CD4-positive, CD25-positive, alpha-beta regulatory T cell (primary cell): Measurements from ENCODE around the gene SH3RF2. TPM values are rescaled to one million over a fixed set of nuclear protein-coding genes. Genes with fewer than 3 reads are reported as not detected.

Experiments
- ATAC-seq, 2 donors: fragments of 150-1000 bp; cut with Tn5 transposase; one replicate each; pipeline ENCODE4 v1.10.0; 2021; ENCODE audit warnings: low read depth in 2 of 2, moderate number of reproducible peaks in 2 of 2, moderate library complexity in 1 of 2
- DNase-seq, 3 donors: peaks; one replicate each; pipeline versions ENCODE4 v3.0.0 to v3.0.0-alpha.2; 2012 to 2022; ENCODE audit warnings: mixed read lengths in 1 of 3
- H3K27ac ChIP-seq: one replicate; pipeline ENCODE4 v1.7.0; 2013; ENCODE audit warnings: mild to moderate bottlenecking, low read length; ENCODE audit not compliant: insufficient read depth, poor library complexity, severe bottlenecking
- H3K27me3 ChIP-seq: one replicate; pipeline ENCODE4 v1.7.0; 2013; ENCODE audit warnings: low read length; ENCODE audit not compliant: control insufficient read depth, insufficient read depth
- H3K36me3 ChIP-seq: one replicate; pipeline ENCODE4 v1.7.0; 2013; ENCODE audit warnings: mild to moderate bottlenecking, low read length, moderate library complexity; ENCODE audit not compliant: control insufficient read depth, insufficient read depth
- H3K4me1 ChIP-seq: 2 replicates; pipeline ENCODE4 v1.7.0; 2013; ENCODE audit warnings: mild to moderate bottlenecking, low read length; ENCODE audit not compliant: insufficient read depth, control insufficient read depth, poor library complexity, severe bottlenecking
- H3K4me3 ChIP-seq: one replicate; pipeline ENCODE4 v1.7.0; 2013; ENCODE audit warnings: low read depth, mild to moderate bottlenecking, low read length, moderate library complexity
- H3K9me3 ChIP-seq, 2 experiments: 1 replicate in 1 of 2; 2 replicates in 1 of 2; pipeline ENCODE4 v1.7.0; 2013; ENCODE audit warnings: low read length in 2 of 2, mild to moderate bottlenecking in 1 of 2, moderate library complexity in 1 of 2; ENCODE audit not compliant: control insufficient read depth in 2 of 2
- H3K27ac Mint-ChIP-seq, 3 donors: one replicate each; pipeline ENCODE4 v1.8.0; 2020 to 2022; ENCODE audit warnings: mild to moderate bottlenecking in 3 of 3, mixed read lengths in 3 of 3, moderate library complexity in 2 of 3
- H3K27me3 Mint-ChIP-seq: one replicate; pipeline ENCODE4 v1.8.0; 2022; ENCODE audit warnings: mild to moderate bottlenecking, mixed read lengths
- H3K36me3 Mint-ChIP-seq: one replicate; pipeline ENCODE4 v1.8.0; 2020; ENCODE audit warnings: mixed read lengths
- H3K4me1 Mint-ChIP-seq, 4 donors: one replicate each; pipeline ENCODE4 v1.8.0; 2020 to 2022; ENCODE audit warnings: mixed read lengths in 4 of 4, mild to moderate bottlenecking in 1 of 4
- H3K4me3 Mint-ChIP-seq, 4 donors: one replicate each; pipeline ENCODE4 v1.8.0; 2020 to 2022; ENCODE audit warnings: mild to moderate bottlenecking in 4 of 4, mixed read lengths in 4 of 4, moderate library complexity in 3 of 4
- H3K9me3 Mint-ChIP-seq, 7 donors: one replicate each; pipeline ENCODE4 v1.8.0; 2020 to 2022; ENCODE audit warnings: mixed read lengths in 7 of 7, mild to moderate bottlenecking in 3 of 7, moderate library complexity in 2 of 7
- polyA plus RNA-seq, 4 donors: library from polyadenylated mRNA; unstranded; fragments of 300-500 nt; fragmentation: Illumina TruSeq; gene quantifications; one replicate each; pipeline ENCODE4 v1.2.3, GENCODE V29; 2021
- total RNA-seq: library from RNA; stranded (reverse); gene quantifications from one replicate; pipeline ENCODE4 v1.2.3, GENCODE V29; 2022

Gene SH3RF2
- total and polyA plus RNA-seq, 5 donors from 2014 or later, result 0.52 to 4.5 (median 0.70) TPM; not detected in 1

GRCh38 chr5:145981589-145982571 lies 45.5 kb downstream of the SH3RF2 start:
- Mint-ChIP-seq H3K4me3 (no peak overlapping the region), H3K4me1 (no peaks in the 10 kb centered on the region), H3K27ac (no peak overlapping the region), H3K9me3 (peaks cover 0 to 2% (median 0%) of the 10 kb centered on the region in 7 donors), H3K36me3 (no peaks in the 10 kb centered on the region), H3K27me3 (no peaks in the 10 kb centered on the region)
- Histone ChIP-seq H3K4me3 (no peak overlapping the region), H3K4me1 (no peaks in the 10 kb centered on the region), H3K36me3 (no peaks in the 10 kb centered on the region), H3K27me3 (no peaks in the 10 kb centered on the region), H3K27ac (no peak overlapping the region), H3K9me3 (no peaks in the 10 kb centered on the region)
- DNase-seq (no peak), ATAC-seq (no peak)

DNA sequence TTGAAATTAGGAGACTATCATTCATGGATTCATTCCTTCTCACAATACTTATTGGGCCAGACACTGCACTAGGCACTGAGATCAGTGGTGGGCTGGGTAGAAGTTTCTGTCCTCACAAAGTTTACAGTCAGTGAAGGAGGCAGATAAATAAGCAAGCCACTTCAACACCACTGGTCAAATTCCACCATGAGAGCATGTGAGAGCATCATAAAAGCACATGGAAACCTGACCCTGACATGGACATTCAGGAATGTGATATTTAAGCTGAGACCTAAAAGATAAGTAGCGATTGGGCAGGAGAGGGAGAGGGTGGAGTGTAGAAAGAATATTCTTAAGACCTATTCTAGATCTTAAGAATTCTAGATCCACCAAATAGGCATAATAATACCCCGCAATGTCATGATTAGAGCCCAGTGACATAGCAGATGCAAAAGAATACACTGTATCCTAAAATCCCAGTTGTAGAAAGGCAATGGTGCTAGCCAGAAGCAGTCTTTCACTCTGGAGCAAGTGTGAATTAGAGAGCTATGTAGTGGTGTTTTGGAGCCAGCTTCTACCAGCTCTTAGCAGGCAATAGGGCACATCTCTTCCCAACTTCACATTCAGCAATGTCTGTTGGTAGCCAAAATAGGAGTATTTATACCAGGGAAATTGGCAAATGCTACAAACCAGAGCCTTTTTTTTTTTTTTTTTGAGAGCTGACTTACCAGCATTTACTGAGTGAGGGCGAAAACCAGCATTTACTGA lies 46.4 kb downstream of the SH3RF2 start:
- Mint-ChIP-seq H3K4me3 (no peak overlapping the region), H3K4me1 (no peaks in the 10 kb centered on the region), H3K9me3 (peaks cover 0 to 2% (median 0%) of the 10 kb centered on the region in 7 donors), H3K27me3 (no peaks in the 10 kb centered on the region), H3K36me3 (no peaks in the 10 kb centered on the region), H3K27ac (no peak overlapping the region)
- DNase-seq (no peak), ATAC-seq (no peak)
- H3K9me3 ChIP-seq, result no peaks in the 10 kb centered on the region
- no peak overlapping the region for H3K4me3 ChIP-seq
- no peaks in the 10 kb centered on the region for H3K4me1 ChIP-seq
- no peaks in the 10 kb centered on the region for H3K36me3 ChIP-seq
- no peaks in the 10 kb centered on the region for H3K27me3 ChIP-seq
- no peak overlapping the region for H3K27ac ChIP-seq

- Histone ChIP-seq H3K4me3 (no peak overlapping the region), H3K4me1 (no peaks in the 10 kb centered on the region), H3K27ac (no peak overlapping the region), H3K36me3 (no peaks in the 10 kb centered on the region), H3K9me3 (no peaks in the 10 kb centered on the region), H3K27me3 (no peaks in the 10 kb centered on the region)
- no peak for DNase-seq
- Mint-ChIP-seq H3K9me3 (no peaks in the 10 kb centered on the region), H3K27ac (no peak overlapping the region), H3K4me1 (no peaks in the 10 kb centered on the region), H3K4me3 (no peak overlapping the region), H3K27me3 (no peaks in the 10 kb centered on the region), H3K36me3 (no peaks in the 10 kb centered on the region)
- no peak for ATAC-seq
Observed at GRCh38 chr5:145983446-145983845, 47.1 kb downstream of the SH3RF2 start.

DNA sequence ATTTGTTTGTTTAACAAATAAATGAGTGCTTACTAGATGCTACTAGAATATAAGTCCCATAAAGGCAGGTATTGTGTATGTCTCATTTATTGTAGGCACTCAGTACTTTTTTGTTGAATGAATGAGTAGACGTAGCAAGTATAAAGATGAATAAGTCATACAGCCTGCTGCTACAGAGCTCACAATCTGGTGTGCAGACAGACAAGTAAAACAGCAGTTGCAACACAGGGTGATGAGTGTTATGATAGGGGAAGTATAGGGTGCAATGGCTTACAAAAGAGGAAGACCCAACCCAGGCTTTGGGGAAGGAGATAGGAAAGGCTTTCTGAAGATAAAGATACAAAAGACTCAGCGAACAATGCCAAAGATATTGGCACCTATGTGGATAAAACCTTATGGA lies 47.7 kb downstream of the SH3RF2 start:
- no peaks in the 10 kb centered on the region for H3K27me3 ChIP-seq
- no peaks in the 10 kb centered on the region for H3K36me3 ChIP-seq
- H3K4me1 Mint-ChIP-seq, result no peaks in the 10 kb centered on the region
- no peaks in the 10 kb centered on the region for H3K9me3 ChIP-seq
- H3K4me3 Mint-ChIP-seq, result no peak overlapping the region
- H3K27ac ChIP-seq, result no peak overlapping the region
- no peak overlapping the region for H3K4me3 ChIP-seq
- no peak overlapping the region for H3K27ac Mint-ChIP-seq
- no peaks in the 10 kb centered on the region for H3K36me3 Mint-ChIP-seq
- DNase-seq, result no peak
- no peaks in the 10 kb centered on the region for H3K9me3 Mint-ChIP-seq
- H3K27me3 Mint-ChIP-seq, result no peaks in the 10 kb centered on the region
- H3K4me1 ChIP-seq, result no peaks in the 10 kb centered on the region
- ATAC-seq, result no peak

DNA sequence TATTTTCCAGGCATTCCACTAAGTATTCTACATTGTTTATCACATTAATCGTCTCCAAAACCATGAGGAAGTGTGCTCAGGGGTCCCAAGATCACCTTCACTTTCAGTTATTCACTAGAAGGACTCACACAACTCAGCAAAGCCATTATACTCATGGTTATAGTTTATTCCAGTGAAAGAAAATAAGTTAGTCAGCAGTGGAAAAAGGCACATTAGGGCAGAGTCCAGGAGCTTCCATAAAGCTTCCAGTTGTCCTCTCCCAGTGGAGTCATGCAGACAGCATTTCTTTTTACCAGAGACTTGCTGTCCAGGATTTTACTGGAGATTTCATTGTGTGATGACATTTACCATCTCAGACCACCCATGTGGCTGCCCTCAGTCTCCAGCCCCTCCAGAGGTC lies 51.5 kb downstream of the SH3RF2 start:
- H3K4me3 Mint-ChIP-seq, result no peak overlapping the region
- Histone ChIP-seq H3K4me3 (no peak overlapping the region), H3K36me3 (no peaks in the 10 kb centered on the region), H3K9me3 (no peaks in the 10 kb centered on the region), H3K4me1 (no peaks in the 10 kb centered on the region), H3K27ac (no peak overlapping the region), H3K27me3 (no peaks in the 10 kb centered on the region)
- DNase-seq, result no peak
- H3K27ac Mint-ChIP-seq, result no peak overlapping the region
- no peaks in the 10 kb centered on the region for H3K4me1 Mint-ChIP-seq
- H3K9me3 Mint-ChIP-seq, result peaks cover 0 to 5% (median 2%) of the 10 kb centered on the region in 7 donors
- peaks cover 4% of the 10 kb centered on the region for H3K36me3 Mint-ChIP-seq
- ATAC-seq, result no peak
- no peaks in the 10 kb centered on the region for H3K27me3 Mint-ChIP-seq

DNA sequence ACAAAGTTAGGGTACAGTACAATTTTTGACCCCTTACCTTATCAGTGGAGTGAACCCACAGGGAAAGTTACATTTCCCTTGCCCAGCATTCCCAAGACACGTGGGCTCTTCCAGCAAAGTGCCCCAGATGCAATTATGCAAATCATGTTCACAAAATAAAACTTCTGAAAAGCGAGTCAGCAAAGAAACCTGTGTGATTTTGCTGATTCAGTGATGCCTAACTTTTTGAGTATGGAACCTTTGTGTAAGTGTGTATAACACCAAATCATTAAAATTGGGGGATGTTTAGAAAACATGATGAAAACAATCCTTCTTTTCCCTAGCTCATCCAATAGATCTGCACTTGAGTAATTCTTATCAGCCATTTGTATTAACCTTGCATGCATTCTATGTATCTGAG lies 52.6 kb downstream of the SH3RF2 start:
- H3K27me3 Mint-ChIP-seq, result no peaks in the 10 kb centered on the region

GRCh38 chr5:145989428-145989827 lies 53.0 kb downstream of the SH3RF2 start:
- Histone ChIP-seq H3K27ac (no peak overlapping the region), H3K27me3 (no peaks in the 10 kb centered on the region), H3K9me3 (peaks cover 0 to 1% of the 10 kb centered on the region in 2 experiments), H3K4me3 (no peak overlapping the region), H3K36me3 (no peaks in the 10 kb centered on the region), H3K4me1 (no peaks in the 10 kb centered on the region)
- ATAC-seq (no peak), DNase-seq (no peak)
- Mint-ChIP-seq H3K9me3 (peaks cover 0 to 13% (median 4%) of the 10 kb centered on the region in 7 donors), H3K36me3 (peaks cover 4% of the 10 kb centered on the region), H3K27ac (no peak overlapping the region), H3K27me3 (no peaks in the 10 kb centered on the region), H3K4me3 (no peak overlapping the region), H3K4me1 (no peaks in the 10 kb centered on the region)

More for the DNA sequence above, 52.6 kb downstream of the SH3RF2 start:
- no peaks in the 10 kb centered on the region for H3K4me1 ChIP-seq
- H3K27me3 ChIP-seq, result no peaks in the 10 kb centered on the region
- H3K36me3 Mint-ChIP-seq, result peaks cover 4% of the 10 kb centered on the region
- no peak overlapping the region for H3K4me3 Mint-ChIP-seq
- H3K27ac ChIP-seq, result no peak overlapping the region
- peaks cover 0 to 8% (median 4%) of the 10 kb centered on the region in 7 donors for H3K9me3 Mint-ChIP-seq
- H3K9me3 ChIP-seq, result peaks cover 0 to 1% of the 10 kb centered on the region in 2 experiments
- no peak overlapping the region for H3K4me3 ChIP-seq
- no peaks in the 10 kb centered on the region for H3K36me3 ChIP-seq
- no peaks in the 10 kb centered on the region for H3K4me1 Mint-ChIP-seq
- ATAC-seq (no peak), DNase-seq (no peak)
- H3K27ac Mint-ChIP-seq, result no peak overlapping the region
